GM10266 (cell line): Measurements from ENCODE around the gene PRKAG2.

Experiments used
- DNase-seq: peaks from one replicate; pipeline ENCODE4 v3.0.0; 2012; ENCODE audit errors: extremely low spot score
- CTCF ChIP-seq: IDR thresholded peaks from 2 replicates; pipeline ENCODE4 v1.5.1; 2012; ENCODE audit warnings: mild to moderate bottlenecking, low read depth; ENCODE audit not compliant: control insufficient read depth, insufficient read depth; ENCODE audit errors: missing control alignments

PRKAG2 gene

GRCh38 chr7:151565541-151565940 lies 311.4 kb downstream of the PRKAG2 start:
- no peak for TF ChIP-seq CTCF
- DNase-seq: no peak

GRCh38 chr7:151560243-151560642 lies 316.7 kb downstream of the PRKAG2 start:
- DNase-seq: no peak
- TF ChIP-seq CTCF: no peak

DNA sequence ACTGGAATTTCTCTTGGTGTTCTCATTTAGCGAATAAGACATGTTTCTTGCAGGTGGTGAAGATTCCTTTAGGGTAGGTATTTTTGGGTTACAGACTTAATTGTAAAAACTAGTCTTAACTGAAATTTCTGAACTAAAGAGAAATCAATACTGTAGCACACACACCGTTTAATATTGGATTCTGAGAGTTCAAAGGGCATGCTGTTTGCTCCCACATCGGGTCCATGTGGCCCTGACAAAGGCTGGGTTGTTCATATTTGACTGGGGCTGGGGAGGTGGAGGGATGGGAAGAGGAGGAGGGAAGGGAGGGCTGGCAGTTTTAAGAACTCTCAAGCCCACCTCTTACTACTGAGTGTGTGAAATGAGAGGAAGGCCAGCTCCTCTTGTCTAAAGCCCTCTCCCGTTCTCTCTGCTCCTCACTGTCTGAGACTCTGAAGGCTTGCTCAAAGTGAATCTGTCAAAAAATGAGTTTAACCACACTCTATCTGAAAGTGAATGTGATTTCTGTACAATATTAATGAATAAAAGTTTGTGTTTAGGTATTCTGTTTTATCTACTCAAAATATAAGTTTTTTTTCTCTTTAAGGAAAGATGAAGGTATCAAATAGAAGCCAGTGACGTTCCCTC lies 317.2 kb downstream of the PRKAG2 start:
- DNase-seq: no peak
- TF ChIP-seq CTCF: no peak

DNA sequence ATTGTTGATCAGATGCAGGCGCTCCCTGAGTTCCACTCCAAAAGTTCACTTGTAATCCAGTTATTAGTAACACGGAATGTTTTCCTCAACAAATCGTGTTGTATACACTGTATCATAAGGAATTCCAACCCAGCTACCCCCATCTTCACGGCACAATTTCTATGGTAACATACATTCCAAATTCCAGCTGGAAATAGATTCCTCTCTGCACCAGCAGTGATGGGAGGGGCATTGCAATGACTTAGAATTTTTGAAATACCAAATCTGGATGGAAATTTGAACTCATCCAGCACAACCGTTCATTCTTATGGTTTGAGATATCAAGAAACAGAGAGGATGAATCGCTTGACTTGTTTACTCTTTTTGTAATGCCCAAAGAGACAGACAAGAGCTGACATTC lies 318.3 kb downstream of the PRKAG2 start:
- DNase-seq: no peak
- TF ChIP-seq CTCF: no peak

- DNase-seq: no peak
- TF ChIP-seq CTCF: no peak
These were observed 320.3 kb downstream of the PRKAG2 start for GRCh38 chr7:151556592-151556991.

GRCh38 chr7:151553356-151553755 lies 323.6 kb downstream of the PRKAG2 start:
- DNase-seq: no peak
- no peak for TF ChIP-seq CTCF

- TF ChIP-seq CTCF: no peak
- no peak for DNase-seq
These were observed 324.4 kb downstream of the PRKAG2 start for GRCh38 chr7:151552352-151553028.
